HG02623 (cell line): ENCODE measurements around the gene RAD51B.
"Not testable (repeated sequence)": the region's sequence is repeated elsewhere in the genome, so short reads cannot be mapped to it uniquely, and the experiment has no call there.

ENCODE experiments used
- ATAC-seq: cut with Tn5 transposase; IDR thresholded peaks from one replicate; pipeline ENCODE4 v1.9.1; 2021; ENCODE audit warnings: moderate library complexity; ENCODE audit not compliant: unreplicated experiment

RAD51B gene

GRCh38 chr14:67942080-67942710, 122.6 kb downstream of the RAD51B start:
- no peak for ATAC-seq

DNA sequence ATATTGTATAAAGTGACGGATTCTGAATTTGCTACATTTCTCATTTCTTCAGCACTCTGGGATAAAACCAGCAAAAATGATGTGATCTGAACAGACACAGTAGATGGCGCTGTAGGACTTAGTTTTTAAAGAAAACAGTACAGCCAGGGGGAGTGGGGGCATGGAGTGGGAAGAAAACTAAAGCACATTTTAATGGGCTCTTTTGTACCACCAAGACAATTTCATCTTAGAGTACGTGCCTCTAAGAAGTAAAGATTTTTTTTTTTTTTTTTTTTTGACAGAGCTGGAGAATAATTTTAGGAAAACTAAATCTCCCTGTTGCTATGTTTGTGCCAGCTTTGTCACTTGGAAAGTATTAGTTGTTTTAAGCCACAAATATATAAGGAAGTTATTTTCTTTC, 124.4 kb downstream of the RAD51B start:
- no peak for ATAC-seq

GRCh38 chr14:67944605-67945004, 125.0 kb downstream of the RAD51B start:
- ATAC-seq = no peak

DNA sequence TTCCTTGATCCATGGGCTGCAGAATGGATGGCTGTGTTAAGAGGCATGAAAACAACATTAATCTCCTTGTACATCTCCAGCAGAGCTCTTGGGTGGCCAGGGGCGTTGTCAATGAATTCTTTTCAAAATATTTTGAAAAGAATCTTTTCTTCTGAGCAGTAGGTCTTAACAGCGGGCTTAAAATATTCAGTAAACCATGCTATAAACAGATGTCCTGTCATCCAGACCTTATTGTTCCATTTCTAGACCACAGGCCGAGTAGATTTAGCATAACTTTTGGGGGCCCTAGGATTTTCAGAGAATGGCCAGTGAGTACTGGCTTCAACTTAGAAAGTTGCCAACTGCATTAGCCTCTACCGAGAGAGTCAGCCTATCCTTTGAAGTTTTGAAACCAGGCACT, 130.2 kb downstream of the RAD51B start:
- ATAC-seq = no peak

DNA sequence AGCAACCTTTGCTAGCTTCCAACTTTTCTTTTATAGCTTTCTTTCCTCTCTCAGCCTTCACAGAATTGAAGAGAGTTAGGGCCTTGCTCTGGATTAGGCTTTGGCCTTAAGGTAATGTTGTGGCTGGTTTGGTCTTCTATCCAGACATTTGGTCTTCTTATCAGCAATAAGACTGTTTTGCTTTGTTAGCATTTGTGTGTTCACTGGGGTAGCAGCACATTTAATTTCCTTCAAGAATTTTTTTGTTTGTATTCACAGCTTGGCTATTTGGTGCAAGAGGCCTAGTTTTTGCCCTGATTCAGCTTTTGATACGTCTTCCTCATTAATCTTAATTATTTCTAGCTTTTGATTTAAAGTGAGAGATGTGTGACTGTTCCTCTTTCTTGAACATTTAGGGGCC, 130.8 kb downstream of the RAD51B start:
- ATAC-seq = no peak

- no peak for ATAC-seq
Observed at GRCh38 chr14:67951529-67952135, 132.1 kb downstream of the RAD51B start.

GRCh38 chr14:67952381-67952780, 132.8 kb downstream of the RAD51B start:
- no peak for ATAC-seq

GRCh38 chr14:67952786-67953185, 133.2 kb downstream of the RAD51B start:
- no peak for ATAC-seq

GRCh38 chr14:67955261-67955660, 135.7 kb downstream of the RAD51B start:
- no peak for ATAC-seq

DNA sequence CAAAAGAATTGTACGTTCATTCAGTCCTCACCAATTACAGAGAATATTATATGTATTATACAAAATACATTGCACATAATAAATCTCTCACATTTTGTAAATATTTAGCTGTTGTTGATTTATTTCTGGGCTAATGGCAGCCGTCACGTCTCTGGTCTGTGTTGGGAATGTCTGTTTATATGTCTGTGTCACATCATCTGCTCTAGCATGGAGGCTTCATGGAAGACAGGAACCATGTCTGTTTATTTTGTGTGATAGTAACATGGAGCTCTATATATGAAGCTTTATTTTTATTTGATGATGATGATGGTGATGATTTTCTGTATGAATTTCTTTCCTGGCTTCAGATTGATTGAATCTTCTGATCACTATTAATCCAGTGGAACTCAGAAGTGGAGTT, 138.4 kb downstream of the RAD51B start:
- ATAC-seq = no peak

- ATAC-seq = no peak
Observed at GRCh38 chr14:67961676-67962075, 142.1 kb downstream of the RAD51B start.

GRCh38 chr14:67962215-67962644, 142.7 kb downstream of the RAD51B start:
- no peak for ATAC-seq

DNA sequence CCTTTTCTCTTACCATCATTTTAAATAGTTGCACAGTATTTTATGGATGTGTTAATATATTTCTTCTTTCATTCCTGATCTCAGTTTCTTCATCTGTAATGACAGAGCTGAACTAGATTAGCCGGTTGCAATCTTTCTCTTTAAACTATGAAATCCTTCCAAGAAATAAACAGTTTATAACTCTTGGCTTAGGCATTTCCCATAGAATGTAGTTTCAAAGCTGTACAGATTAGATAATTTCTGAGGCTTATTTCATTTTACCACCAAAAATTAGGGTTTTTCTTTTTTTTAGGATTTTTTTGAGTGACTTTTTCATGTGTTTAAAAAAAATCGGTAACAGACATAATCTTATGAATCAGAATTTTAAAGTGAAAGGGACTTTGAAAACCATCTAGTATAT, 144.0 kb downstream of the RAD51B start:
- ATAC-seq = no peak

- ATAC-seq = no peak
Observed at GRCh38 chr14:67963960-67964812, 144.6 kb downstream of the RAD51B start.

GRCh38 chr14:67965696-67966095, 146.1 kb downstream of the RAD51B start:
- ATAC-seq = no peak

- ATAC-seq = no peak
Observed at GRCh38 chr14:67967206-67967605, 147.6 kb downstream of the RAD51B start.

DNA sequence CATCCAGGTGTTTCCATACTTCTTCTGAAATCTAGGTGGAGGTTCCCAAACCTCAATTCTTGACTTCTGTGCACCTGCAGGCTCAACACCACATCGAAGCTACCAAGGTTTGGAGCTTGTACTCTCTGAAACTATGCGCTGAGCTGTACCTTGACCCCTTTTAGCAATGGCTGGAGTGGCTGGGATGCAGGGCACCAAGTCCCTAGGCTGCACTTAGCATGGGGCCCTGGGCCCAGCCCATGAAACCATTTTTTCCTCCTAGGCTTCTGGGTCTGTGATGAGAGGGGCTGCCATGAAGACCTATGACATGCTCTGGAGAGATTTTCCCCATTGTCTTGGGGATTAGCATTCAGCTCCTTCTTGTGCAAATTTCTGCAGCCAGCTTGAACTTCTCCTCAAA, 148.4 kb downstream of the RAD51B start:
- ATAC-seq = not testable (repeated sequence)

DNA sequence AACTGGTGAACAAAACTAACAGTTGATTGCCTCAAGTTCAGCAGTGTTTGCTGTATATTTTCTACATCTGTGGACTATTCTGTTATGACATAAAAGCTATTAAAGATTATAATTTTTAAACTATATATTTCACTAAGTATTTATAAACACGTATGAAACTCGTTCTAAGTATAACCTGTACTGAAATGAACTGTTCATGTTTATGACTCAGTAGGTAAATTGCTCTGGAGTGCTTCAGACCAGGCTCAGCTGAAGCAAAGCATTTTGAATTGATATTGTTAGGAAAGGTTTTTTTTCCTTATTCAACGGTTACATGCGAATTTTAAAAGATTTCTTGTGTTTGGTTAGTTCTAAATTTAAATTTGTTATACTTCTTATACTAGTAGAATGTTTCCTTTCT, 151.3 kb downstream of the RAD51B start:
- no peak for ATAC-seq

DNA sequence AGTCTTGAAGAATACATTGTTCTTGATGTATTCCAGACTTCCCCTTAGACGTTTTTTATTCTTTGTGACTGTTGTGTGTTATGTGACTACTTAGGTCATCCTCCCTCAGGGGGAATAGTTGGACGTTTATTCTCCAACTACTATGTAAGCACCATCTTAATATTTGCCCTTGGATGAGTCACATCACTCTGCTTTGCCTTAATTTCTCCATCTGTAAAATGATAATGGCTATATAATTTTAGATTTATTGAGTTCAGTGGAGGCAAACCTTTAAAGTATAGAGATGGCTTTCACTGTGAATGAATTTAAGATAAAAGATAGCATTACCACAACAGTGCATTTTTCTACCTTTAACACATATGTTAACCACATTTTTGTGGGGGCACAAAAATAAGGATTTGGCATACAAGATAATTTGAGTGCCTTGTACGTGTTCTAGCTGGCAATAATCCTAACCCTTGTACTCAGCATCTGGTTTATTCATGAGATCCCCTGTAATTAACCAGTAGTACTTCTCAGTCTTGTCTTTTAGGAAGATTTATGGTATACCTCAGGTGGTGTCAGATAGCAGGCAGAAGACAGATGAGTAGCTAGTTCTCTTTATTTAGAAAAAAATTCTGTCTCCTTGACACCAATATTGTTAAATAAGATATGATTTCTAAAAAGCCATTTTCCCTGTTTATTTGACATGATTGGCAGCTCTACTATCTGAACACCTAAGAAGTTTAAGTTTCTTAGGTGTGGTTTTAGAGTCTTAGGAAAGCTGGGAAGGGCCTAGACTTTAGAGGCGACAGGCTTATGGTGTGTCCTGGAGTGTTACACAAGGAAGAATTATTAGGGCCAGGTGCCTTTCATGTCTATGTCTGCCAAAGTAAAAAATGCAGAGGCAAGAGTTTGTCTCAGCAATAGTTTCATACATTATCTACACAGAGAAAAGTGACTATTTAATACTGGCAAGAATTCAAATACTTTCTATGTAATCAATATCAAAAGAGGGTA, 152.3 kb downstream of the RAD51B start:
- no peak for ATAC-seq

DNA sequence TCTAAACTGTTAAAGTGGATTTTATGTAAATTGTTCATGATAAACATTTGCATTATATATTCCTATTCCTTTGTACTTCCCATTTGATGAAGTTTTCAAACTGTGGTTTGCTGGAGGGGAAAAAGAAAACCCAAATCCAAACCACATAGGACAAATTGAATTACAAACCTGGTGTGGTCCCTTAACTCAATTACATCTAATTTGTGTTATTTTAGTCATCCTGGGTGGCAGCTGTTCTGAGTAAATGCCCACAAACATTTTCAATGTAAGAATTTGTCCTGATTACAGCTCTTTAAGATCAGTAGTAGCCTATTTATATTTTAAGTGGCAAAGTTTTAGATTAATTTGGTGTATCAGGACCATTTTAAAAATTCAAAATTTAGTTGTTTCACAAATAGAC, 153.9 kb downstream of the RAD51B start:
- ATAC-seq = no peak

- ATAC-seq = no peak
Observed at GRCh38 chr14:67975470-67975869, 155.9 kb downstream of the RAD51B start.
